ENCODE results near the gene GSTT4.

DNA sequence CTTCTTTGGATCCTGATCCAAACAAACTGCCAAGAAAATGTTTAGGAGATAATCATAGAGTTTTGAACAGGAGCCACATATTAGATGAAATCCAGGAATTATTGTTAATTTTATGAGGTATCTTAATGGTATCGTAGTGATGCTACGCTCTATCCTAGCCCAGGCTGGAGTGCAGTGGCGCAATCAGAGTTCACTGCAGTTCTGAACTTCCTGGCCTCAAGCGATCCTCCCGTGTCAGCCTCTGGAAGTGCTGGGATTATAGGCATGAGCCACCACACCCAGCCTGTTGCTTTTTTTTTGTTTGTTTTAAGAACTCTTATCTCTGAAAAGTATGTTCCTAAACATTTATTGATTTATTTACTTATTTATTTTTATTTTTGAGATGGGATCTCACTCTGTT is 2.4 kb downstream of the GSTT4 start:
- TF ChIP-seq, protein P1, sequence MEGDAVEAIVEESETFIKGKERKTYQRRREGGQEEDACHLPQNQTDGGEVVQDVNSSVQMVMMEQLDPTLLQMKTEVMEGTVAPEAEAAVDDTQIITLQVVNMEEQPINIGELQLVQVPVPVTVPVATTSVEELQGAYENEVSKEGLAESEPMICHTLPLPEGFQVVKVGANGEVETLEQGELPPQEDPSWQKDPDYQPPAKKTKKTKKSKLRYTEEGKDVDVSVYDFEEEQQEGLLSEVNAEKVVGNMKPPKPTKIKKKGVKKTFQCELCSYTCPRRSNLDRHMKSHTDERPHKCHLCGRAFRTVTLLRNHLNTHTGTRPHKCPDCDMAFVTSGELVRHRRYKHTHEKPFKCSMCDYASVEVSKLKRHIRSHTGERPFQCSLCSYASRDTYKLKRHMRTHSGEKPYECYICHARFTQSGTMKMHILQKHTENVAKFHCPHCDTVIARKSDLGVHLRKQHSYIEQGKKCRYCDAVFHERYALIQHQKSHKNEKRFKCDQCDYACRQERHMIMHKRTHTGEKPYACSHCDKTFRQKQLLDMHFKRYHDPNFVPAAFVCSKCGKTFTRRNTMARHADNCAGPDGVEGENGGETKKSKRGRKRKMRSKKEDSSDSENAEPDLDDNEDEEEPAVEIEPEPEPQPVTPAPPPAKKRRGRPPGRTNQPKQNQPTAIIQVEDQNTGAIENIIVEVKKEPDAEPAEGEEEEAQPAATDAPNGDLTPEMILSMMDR (IDR thresholded peaks at IDR 0.05 in 4 of 5, conservative IDR thresholded peaks at IDR 0.05 in 1 of 5), result no peak
- TF ChIP-seq POLR2A (IDR thresholded peaks at IDR 0.05), result no peak

Measured in gastrocnemius medialis (tissue), 4 donors.